Nephron progenitor cell (in vitro differentiated cells): Measurements from ENCODE around the gene SPDEF.

ENCODE experiments used
- DNase-seq: peaks from one replicate; pipeline ENCODE4 v3.0.0; 2021
- H3K27ac Mint-ChIP-seq: 2 replicates; pipeline ENCODE4 v1.8.0; 2021; ENCODE audit warnings: mild to moderate bottlenecking, moderate library complexity, mixed read lengths
- H3K27me3 Mint-ChIP-seq: 2 replicates; pipeline ENCODE4 v1.8.0; 2021; ENCODE audit warnings: mild to moderate bottlenecking, low read depth, mixed read lengths; ENCODE audit not compliant: poor library complexity
- H3K36me3 Mint-ChIP-seq: 2 replicates; pipeline ENCODE4 v1.8.0; 2021; ENCODE audit warnings: low read depth, mixed read lengths
- H3K4me1 Mint-ChIP-seq: 2 replicates; pipeline ENCODE4 v1.8.0; 2021; ENCODE audit warnings: mixed read lengths
- H3K4me3 Mint-ChIP-seq: 2 replicates; pipeline ENCODE4 v1.8.0; 2021; ENCODE audit warnings: mild to moderate bottlenecking, moderate library complexity, mixed read lengths
- H3K9me3 Mint-ChIP-seq: 2 replicates; pipeline ENCODE4 v1.8.0; 2021; ENCODE audit warnings: mild to moderate bottlenecking, moderate library complexity, mixed read lengths
- CTCF ChIP-seq: fragments of 200-600 bp; sonication (generic); IDR thresholded peaks from 2 replicates; pipeline ENCODE4 v1.5.0; 2021; ENCODE audit warnings: antibody characterized with exemption

The SPDEF gene

DNA sequence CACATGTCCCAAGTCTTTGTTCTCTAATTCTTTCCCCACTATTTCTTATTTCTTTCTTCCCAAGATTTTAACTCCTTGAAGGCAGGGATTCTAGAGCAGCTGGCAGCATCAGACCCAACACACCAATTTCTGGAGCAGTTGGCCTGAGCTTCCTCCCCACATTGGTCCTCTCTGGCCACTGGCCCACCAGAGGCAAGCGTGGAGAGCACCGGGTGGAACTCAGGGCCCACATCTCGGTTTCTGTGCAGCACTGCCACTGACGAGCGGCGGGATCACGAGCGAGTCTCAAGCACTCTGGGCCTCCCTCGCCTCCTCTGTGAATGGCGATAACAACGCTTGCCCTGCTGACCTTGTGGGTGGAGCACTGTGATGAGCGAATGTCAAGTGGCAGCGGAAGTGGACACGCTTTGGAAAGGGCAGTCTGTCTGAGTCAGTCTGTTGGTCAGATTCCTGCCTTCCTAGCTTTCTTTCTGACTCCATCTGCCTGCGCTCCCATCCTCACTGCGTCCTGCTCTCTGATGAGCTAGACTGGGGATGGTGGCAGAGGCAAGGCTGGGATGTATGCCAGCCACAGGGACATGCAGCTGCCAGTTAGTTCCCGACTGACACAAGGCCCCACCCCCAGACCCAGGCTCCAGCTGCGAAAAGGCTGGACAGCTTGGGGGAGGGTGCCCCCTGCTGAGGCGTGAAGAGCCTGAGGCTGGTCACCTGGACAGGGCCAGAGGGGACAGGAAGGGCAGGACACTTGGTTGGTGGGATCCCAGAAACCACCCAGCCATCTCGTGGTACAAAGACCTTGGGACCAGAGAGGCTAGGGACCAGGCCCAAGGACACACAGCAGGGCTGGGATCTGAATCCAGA, 4.5 kb upstream of the SPDEF start:
- TF ChIP-seq CTCF = no peak
- Mint-ChIP-seq H3K27ac (peak overlapping the region; percentile 15), H3K36me3 (no peaks in the 10 kb centered on the region), H3K4me3 (peak overlapping the region; percentile 15), H3K4me1 (peaks cover 34% of the 10 kb centered on the region), H3K27me3 (peaks cover 3% of the 10 kb centered on the region), H3K9me3 (peaks cover 7% of the 10 kb centered on the region)
- DNase-seq = peak; percentile 43

DNA sequence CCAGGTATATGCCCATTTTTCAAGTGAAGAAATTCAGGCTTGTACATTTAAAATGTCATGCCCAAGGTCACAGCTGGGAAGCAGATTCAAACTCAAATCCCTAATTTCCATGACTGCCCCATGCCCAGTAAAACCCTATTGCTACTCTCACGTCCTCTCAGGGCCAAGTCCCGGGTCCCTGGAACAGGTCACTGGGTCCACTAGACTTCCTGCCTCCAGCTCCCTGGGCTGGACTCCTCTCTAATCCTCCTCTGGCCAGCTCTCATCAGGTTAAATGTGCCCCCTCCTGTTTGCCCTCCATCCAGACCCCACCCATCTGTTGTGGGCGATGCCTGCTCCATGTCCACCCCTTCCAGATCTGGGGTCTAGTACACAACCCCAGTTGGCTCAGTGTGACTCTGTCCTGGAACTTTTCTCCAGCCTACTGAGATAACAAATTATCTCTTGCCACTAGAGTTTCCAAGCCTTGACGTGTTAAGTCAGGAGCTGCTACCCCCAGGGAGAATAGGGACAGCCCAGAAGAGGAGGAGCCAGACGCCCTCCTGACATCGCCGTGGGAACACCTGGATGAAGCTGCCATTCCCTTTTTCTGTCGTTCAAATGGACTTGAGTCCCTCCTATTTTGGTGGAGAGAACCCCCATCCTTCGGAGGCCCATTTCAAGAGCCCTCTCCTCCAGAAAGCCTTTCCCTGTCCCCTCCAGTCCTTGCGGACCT, 3.7 kb upstream of the SPDEF start:
- peaks cover 37% of the 10 kb centered on the region for H3K4me1 Mint-ChIP-seq
- peaks cover 7% of the 10 kb centered on the region for H3K9me3 Mint-ChIP-seq
- no peaks in the 10 kb centered on the region for H3K36me3 Mint-ChIP-seq
- H3K27me3 Mint-ChIP-seq = peaks cover 6% of the 10 kb centered on the region
- TF ChIP-seq CTCF = no peak
- no peak for DNase-seq
- H3K4me3 Mint-ChIP-seq = peak overlapping the region; percentile 15
- H3K27ac Mint-ChIP-seq = peak overlapping the region; percentile 15

DNA sequence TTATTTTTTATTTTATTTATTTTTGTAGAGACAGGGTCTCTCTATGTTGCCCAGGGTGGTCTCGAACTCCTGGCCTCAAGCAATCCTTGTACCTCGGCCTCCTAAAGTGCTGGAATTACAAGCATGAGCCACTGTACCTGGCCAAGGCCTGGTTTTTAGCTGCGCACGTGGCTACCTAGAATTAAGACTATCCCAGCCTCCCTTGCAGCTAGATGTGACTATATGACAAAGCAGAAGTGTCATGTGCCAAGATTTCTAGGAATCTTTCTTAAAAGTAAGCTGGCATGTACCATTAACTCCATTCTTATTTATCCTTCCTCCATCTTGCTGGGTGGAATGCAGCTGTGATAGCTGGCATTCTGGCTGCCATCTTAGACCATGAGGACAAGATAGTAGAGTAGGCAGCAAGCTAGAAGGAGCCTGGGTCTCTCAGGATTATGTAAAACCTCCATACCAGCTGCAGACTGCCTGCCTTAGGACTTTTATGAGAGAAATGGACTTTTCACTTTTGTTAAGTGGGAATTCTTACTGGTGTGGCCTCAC, 2.1 kb upstream of the SPDEF start:
- Mint-ChIP-seq H3K27me3 (peaks cover 6% of the 10 kb centered on the region), H3K9me3 (peaks cover 7% of the 10 kb centered on the region), H3K27ac (no peak overlapping the region), H3K36me3 (no peaks in the 10 kb centered on the region), H3K4me3 (no peak overlapping the region), H3K4me1 (peaks cover 53% of the 10 kb centered on the region)
- TF ChIP-seq CTCF = no peak
- no peak for DNase-seq

DNA sequence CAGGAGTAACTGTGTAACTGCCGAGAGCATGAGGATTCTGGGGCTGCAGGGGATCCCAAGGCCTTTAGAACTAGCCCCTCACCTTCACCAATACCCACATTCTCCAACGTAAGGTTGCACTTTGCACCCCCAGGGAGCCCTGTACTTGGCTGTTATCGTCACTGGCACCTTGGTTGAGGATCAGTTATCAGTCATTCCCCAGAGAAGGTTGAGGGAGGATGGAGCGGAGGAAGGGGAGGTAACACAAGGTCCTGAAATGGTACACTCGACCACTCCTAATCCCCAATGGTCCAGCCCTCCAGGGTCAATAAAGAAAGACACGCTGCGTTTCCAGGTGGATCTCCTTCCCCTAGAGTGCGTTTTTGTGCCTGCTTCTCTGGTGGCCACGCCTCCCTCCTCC, 1.1 kb upstream of the SPDEF start:
- no peak for TF ChIP-seq CTCF
- no peak for DNase-seq
- H3K4me1 Mint-ChIP-seq = peaks cover 60% of the 10 kb centered on the region
- H3K36me3 Mint-ChIP-seq = no peaks in the 10 kb centered on the region
- H3K27me3 Mint-ChIP-seq = peaks cover 7% of the 10 kb centered on the region
- peaks cover 7% of the 10 kb centered on the region for H3K9me3 Mint-ChIP-seq
- H3K4me3 Mint-ChIP-seq = no peak overlapping the region
- H3K27ac Mint-ChIP-seq = peak overlapping the region; percentile 67

DNA sequence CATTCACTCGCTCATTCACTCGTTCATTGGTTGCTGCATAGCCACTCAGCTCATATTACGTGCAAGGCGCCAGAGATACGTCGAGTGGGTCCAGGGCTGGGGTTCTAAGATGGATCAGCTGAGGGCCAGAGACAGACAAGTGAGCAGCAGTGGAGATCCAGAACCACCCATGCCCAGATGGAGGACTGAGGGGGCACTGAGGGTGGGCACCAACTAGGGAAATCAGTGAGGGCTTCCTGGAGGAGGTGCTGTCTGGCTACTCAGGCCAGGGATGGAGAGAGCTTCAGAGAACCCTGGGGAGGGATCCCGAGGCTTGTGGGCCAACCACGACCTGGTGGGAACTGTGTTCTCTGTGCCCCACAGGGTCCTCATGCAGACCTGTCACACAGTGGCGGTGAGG, 364 bp upstream of the SPDEF start:
- no peak for DNase-seq
- H3K36me3 Mint-ChIP-seq = no peaks in the 10 kb centered on the region
- no peak for TF ChIP-seq CTCF
- H3K27ac Mint-ChIP-seq = peak overlapping the region; percentile 31
- peak overlapping the region; percentile 38 for H3K4me3 Mint-ChIP-seq
- peaks cover 7% of the 10 kb centered on the region for H3K9me3 Mint-ChIP-seq
- peaks cover 61% of the 10 kb centered on the region for H3K4me1 Mint-ChIP-seq
- H3K27me3 Mint-ChIP-seq = peaks cover 10% of the 10 kb centered on the region
